ENCODE measurements around the gene RASEF. TPM values are rescaled to one million over a fixed set of nuclear protein-coding genes. Genes with fewer than 3 reads are reported as not detected.

The RASEF gene
- total RNA-seq, 2 experiments from 2014 or later = not detected

DNA sequence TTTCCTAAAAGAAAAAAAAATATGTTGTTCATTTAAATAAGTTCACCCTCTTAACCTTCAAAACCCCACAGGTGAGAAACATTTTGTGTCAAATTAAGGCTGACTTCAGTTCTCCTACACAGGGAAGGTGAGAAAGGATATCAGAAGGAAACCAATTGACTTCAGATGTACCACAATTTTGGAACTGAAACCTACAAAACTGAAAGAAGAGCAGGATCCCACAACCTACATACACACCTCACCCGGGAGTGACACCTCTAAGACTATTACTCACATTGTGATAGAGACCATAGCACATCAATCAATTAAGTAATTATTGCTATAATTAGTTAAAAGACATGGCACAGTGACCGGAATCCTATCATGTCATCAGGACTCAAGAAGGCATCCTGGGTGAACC lies 47.0 kb downstream of the RASEF start:
- ChIA-PET POLR2A (no interaction called here), CTCF (no interaction called here)

DNA sequence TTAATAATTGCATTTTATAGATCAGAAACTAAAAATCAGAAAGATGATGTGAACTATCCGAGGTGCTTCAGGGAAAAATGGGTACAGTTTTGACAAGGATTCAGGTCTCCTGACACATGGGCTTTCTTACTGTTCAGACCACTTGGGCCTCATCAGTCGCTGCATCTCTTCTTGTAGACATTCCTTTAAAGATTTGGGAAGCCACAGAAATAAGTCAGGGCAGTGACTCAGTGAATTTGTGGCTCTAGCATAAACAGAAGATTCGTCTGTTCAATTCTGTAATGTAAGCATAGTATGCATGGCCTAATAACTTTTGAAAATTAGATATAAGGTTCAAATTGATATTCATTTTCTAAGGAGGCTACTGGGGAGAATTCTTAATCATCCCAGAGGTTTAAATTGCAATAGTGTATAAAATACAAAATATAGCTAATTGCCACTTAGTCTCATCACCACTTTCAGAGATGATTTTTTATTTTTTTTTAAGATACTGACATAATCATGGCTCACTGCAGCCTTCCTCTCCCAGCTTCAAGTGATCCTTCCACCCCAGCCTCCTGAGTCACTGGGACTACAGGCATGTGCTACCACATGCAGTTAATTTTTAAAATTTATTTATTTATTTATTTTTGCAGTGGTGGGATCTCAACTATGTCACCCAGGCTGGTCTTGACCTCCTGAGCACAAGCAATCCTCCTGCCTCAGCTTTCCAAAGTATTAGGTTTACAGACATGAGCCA lies 48.9 kb downstream of the RASEF start:
- ChIA-PET CTCF (no interaction called here), POLR2A (no interaction called here)

DNA sequence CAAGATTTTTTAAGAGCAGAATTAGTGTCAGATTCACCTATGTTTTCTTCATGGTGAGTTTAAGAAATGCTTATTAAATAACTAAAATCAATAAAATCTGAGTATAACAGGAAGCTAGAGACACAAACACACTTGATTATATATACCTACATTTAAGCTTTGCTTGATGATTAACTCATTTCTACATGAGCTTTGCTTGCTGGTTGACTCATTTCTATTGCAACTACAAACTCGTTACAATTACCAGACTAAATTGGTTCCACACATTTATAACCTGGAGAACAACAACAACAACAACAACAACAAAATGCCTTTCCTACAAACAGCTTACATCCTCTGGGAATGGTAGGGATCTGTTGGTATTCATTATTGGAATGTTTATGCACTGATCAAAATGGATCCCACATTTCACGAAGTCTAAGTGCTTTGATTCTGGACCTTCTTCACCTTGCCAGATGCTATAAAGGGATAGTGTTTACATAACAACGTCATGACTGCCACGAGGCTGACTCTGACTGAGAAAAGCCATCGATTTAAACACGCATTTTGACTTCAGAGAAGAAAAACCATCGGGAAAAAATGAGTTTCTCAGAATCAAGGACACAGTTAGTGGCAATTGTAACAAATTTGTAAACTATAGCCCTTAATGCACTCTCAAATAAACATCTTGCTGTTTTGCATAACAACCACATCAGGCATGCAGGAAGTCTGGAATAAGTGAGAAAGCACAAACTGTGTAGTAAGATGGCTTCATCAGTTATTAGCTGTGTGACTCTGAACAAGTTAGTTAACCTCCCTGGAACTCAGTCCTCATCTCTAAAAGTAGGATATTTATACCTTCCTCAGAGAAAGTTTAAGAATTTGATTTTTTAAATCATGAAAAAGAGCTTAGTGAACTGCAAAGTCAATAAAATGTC lies 49.8 kb downstream of the RASEF start:
- POLR2A ChIA-PET = no interaction called here
- CTCF ChIA-PET = no interaction called here

DNA sequence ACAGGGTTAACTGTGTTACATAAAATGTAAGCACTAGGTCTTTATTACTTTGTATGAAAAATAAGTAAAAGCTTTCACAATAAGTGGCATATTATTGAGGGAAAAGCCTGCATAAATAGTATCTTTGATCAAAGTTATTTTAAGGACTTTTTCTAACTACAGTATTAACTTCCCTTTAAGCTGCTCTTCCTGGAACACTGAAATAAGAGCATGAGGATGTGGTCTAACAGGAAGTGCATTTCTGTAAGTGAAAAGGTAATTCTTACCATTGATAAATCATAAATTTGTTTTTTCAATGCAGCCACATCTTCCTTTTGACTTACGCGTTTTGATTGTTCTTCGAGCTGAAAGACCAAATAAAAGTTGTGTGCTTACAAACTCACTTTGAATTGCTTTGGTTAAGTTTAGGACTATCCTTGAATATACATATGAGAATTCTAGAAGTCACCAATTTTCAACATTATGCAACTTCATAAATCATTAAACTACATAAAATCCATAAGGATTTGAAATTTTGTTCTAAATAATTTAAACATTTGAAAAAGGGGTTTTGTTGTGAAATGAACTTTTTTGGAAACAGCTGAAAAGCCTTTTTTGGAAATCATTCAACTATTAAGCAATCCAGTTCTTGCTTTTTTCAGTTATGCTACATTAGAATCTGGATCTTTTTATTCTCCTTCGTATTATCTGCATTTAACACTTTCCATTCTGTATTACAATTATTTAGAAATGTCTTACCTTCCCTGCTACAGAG lies 50.6 kb downstream of the RASEF start:
- POLR2A ChIA-PET = no interaction called here
- CTCF ChIA-PET = no interaction called here

DNA sequence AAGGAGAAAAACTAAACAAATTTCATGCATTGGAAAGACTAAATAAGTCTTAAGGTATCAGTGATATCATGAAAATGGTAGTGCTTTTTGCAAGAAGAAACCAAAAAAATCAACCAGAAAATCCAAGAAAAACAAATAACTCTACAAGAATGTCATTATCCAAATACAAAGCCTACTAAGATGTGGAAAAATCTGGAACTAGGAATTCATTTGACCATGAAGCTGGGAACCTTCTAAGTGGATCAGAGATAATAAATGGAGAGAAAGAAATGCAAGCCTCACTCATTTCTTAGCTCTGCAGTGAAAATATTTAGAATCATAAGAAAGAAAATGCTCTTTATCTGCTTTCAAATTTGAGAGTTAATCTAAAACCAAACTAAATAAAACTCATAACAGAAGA lies 51.3 kb downstream of the RASEF start:
- CTCF ChIA-PET = no interaction called here
- POLR2A ChIA-PET = no interaction called here

DNA sequence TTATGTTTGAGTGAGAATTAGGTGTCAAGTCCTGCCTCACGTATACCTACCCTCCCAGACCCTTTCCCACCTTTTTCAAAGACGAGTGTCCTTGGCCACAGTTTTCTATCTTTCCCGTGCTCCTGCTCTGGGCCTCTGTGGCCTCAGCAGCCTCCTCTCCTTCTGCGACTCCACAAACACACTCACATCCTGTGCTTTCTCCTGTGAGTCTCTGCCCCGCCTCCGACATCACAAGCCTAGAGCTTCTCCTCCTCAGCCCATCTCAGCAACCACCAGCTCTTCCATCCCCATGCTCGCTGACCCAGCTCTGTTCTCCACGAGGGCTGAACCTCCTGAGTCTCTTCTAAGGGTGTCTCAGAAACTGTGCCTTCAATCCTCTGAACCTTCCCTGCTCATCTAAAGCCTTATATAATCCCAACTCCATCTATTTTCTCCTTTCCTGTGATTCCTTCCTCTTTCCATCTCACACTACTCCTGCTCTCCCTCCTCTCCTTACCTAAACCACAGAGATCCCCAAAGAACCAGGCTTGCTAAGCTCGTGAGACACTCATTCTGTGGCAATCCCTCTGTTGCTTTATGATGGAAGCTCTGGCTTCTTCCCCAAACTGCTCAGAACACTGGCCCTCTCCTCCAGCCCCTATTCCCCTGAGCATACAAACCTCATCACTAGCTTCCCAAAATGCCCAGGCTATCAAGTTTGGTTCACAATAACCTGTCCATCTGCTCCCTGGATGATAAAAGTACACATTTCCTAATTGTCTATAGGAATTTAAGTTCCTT lies 55.2 kb downstream of the RASEF start:
- POLR2A ChIA-PET = no interaction called here

DNA sequence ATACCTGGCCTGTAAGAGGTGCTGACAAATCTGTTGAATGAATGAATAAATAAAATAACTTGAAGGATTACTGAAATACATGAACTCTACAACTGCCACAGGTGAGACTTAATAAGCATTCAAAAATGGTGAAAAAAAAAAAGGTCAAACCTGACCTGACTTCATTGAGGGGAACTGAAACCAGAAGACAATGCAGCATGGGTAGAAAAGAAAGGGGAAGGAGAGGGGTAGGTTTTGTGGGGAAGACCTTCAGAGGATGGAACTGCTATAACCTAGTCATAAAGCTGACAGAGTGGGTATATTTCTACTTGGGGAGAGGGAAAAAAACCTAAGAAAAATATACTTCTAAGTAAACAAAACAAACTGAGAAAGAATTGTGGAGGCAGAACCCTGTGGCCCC lies 56.6 kb downstream of the RASEF start:
- ChIA-PET POLR2A (no interaction called here), CTCF (no interaction called here)

More for the DNA sequence above, 55.2 kb downstream of the RASEF start:
- CTCF ChIA-PET = no interaction called here

DNA sequence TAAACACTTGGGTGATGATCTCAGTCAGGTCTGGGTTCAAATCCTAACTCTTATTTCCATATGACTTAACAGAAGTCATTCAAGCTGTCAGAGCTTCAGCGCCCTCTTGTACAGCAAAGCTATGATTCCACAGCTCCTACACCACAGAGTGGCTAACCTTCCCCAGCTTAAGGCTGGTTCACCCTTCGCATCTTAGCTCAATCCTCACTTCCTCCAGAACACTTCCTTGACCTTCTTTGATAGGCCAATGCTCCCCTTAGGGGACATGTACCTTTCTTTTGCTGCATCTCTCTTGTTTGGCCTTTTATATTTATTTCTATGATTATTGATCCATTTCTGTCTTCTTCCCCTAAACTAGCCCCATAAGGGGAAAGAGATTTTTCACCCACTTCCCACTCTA lies 57.0 kb downstream of the RASEF start:
- ChIA-PET POLR2A (no interaction called here), CTCF (no interaction called here)

DNA sequence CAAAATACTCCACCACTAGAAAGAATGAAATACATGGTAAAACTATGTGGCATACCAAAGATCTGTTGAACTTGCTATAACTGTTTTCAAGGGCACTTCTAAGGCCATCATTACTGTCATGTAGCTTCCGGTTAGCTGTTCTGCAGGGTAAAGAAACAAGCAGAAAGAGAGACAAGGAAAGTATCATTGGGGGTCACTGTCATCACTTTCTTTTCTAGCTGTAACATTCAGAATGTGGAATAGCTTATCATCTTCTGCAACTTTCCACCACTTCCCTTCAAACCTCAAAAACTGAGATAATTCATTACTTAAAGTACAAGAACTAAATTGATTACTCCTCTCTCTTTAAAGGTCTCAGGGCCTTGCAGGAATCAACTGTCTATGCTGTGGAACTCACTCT lies 57.6 kb downstream of the RASEF start:
- CTCF ChIA-PET = no interaction called here
- POLR2A ChIA-PET = no interaction called here

DNA sequence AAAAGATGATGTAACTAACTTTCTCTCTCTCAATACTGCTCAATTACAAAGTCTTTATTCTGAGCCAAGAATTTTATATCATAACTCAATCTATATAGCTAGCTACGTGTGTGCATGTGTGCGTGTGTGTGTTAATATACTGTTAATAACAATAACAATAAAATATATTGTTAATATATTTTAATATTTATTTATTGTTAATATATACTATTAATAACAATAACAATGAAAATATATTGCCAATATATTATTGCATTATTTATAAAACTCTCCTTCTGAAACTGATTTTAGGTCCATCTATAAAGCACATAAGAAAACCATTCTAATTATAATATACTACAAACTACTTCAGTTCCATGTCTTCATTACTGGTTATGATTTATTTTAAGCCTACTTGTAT lies 60.6 kb downstream of the RASEF start:
- POLR2A ChIA-PET = no interaction called here
- CTCF ChIA-PET = no interaction called here

DNA sequence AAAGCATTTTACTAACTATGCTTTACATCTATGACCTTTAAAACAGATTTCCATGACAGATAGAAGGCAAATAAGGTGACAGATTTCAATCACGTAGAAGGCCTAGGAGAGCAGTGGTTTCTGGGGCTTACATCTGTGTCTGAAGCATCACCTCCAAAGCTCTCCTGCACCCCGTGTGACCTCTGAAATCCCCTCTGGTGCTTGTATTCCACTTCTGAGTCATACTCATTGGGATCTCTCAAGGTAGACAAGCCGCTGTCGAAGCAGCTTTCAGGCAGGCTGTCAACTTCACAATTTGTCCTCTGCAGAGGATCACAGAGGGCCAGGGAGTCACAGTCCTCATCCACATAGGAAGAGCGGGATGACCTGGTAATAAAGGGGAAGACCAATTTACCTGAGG lies 62.2 kb downstream of the RASEF start:
- CTCF ChIA-PET = no interaction called here
- POLR2A ChIA-PET = no interaction called here

DNA sequence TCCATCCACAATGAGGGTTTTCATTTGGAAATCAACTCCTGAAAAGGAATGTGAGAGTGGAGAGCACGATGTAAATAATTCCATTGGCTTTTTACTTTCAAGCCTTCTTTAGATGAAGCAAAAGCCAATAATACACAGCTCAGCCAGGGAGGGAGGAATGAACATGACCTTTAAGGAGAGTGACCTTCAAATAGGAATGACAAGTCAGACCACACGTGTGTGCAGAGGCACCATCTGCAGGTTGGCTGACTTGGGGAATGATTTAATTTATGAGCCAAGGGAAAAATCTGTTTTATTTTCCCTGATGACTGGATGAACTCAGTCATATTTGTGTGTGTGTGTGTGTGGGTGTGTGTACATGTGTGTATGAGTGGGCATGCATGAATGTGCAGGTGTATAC lies 64.5 kb downstream of the RASEF start:
- POLR2A ChIA-PET = no interaction called here
- CTCF ChIA-PET = no interaction called here

DNA sequence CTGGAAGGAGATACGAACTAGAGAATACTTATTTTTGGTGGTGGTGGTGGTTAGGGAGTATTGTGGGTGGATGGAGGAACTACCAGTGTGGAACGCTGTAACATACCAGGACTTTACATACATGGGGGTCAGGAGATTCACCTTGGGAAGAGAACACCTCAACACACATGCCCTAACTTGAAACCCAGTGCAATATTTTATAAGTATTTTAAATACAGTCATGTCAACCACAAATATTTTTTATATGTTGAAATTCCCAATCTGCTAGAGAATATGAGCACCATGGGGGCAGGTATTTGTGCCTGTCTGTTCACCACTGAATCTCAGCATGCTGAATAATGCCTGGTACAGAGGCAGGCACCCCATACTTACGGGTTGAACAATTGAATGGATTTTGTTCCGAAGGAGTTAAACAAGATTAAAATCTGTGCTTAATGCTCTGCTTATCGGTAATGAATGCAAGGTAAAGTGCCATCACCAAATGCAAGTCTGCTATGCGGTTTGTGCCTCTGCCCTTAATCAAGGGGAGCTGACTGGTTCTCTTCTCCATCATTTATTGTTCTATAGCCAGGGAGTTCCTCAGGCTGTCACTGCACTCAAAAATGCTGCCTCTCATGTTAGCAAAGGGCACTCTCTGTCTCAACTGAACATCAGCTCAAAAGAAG lies 65.3 kb downstream of the RASEF start:
- ChIA-PET POLR2A (no interaction called here), CTCF (no interaction called here)

DNA sequence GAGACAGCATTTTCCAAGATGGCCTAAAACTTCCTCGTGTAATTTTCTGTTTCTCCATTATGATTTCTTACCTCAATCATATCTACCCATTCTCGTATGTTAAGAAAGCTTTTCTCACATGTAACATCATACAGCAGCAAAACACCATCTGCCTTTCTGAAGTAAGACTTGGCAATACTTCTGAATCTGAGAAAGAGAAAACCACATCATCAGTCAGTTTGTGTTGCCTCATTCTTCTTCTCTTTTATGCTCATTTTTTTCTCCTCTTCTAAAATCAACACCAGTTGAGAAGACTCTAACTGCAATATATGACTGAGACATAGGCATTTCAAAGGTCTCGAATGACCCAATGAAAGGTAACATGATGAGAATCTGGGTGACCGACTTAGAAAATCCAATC lies 66.0 kb downstream of the RASEF start:
- POLR2A ChIA-PET = no interaction called here
- CTCF ChIA-PET = no interaction called here

DNA sequence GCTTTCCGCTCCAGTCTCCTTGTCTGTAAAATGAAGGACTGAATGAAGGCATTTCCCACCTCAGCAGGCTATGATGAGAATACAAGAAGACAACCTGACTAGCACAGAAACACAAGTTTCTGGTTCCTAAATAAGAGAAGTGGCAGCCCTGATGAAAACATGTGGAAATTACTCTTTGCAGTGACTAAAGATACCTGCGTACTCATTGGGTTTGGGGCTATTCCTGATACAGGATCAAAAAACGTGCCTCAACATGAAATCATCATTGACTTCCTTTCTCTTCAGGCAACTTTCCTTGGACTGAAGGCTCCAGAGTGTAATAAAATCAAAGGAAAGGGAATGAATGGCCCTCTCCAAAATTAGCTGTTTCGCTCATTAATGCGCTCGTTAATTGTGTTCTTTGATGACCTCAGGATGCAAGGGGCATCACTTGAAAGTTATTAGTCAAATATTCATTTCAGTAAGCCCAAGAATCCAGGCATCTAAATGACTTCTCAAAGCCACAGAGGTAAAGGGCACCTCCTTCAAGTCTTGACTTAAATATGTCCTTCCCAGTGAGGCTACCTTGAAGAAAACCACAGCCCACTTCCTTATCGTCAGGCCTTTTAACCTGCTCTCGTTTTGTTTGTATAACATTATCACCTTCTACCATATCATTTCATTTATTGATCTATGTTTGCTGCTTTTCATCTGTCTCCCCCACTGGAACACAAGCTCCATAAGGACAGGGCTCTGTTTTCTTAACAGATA lies 68.9 kb downstream of the RASEF start:
- POLR2A ChIA-PET = no interaction called here
- CTCF ChIA-PET = no interaction called here

DNA sequence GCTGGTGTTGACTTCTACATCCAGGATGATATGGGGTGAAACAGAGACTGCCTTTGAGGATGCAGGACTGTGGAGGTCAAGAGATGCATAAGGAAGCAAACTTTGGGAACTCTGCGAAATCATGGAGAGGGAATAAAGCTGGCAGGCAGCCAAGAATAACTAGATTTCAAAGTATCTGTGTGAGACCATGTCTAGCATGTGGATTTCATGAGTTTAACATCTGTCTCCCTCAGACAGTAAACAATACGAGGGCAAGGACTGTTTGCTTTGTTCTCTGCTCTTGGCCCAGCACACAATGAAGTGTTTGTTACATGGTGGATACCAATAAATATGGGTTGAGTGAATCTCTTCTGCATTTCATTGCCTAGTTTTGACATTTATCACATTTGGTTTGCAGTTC lies 71.3 kb downstream of the RASEF start:
- ChIA-PET POLR2A (no interaction called here), CTCF (no interaction called here)

DNA sequence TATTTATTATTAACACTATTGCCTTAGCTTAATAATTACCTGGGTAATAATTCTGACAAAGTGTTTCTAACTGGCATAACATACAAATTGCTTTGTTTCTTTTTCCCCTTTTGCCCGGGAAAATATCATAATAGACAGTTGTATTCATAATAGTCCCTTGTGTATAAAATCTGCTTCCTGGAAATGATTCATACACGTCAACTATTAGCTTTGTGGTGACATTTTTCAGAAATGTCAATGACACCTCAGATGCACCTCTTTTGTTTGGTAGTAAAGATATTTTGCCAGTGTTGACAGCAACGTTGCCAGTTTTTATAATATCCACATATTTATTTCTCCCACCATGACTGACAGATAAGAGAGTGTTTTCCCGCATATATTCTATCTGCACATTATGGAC lies 73.0 kb downstream of the RASEF start:
- ChIA-PET POLR2A (no interaction called here), CTCF (no interaction called here)

DNA sequence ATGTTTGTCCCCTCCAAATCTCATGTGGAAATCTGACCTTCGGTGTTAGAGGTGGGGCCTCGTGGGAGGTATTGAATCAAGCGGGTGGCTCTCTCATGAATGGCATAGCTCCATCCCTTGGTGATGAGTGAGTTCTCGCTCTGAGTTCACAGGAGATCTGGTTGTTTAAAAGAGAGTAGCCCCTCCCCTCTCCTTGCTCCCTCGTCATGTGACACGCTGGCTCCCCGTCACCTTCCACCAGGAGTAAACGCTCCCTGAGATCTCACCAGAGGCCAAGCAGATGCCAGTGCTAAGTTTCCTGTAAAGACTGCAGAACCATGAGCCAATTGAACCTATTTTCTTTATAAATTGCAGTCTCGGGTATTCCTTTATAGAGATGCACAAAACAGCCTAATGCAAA lies 74.5 kb downstream of the RASEF start:
- ChIA-PET CTCF (no interaction called here), POLR2A (no interaction called here)

Measured in activated CD8-positive, alpha-beta memory T cell treated with anti-CD3 and anti-CD28 coated beads for 36 hours (primary cell).